ENCODE results near the gene ZNF592. TPM values are rescaled to one million over a fixed set of nuclear protein-coding genes. Genes with fewer than 3 reads are reported as not detected.

Gene ZNF592
- total and polyA plus RNA-seq, 2 of the 13 experiments (the other 11 are each of a cell fraction or from before 2014, with no cell fraction given), result 8.2 to 9.8 TPM

- TF ChIP-seq ZNF407 (CRISPR knock-in tag; IDR thresholded peaks at IDR 0.05; ENCODE audit: not compliant biosample characterization) (peak; percentile 48), POGZ (CRISPR knock-in tag; IDR thresholded peaks at IDR 0.05) (no peak), GZF1 (CRISPR knock-in tag; IDR thresholded peaks at IDR 0.05) (peak; percentile 64; the same call in 1 of the 2 replicates), DMAP1 (CRISPR knock-in tag; IDR thresholded peaks at IDR 0.05) (0 out of 2 replicates have a peak, but pooled peaks have one; percentile 17), THAP9 (CRISPR knock-in tag; IDR thresholded peaks at IDR 0.05; ENCODE audit: borderline replicate concordance) (peak; percentile 46; the same call in 1 of the 2 replicates), HDAC2 (CRISPR knock-in tag; IDR thresholded peaks at IDR 0.05) (peak; percentile 22; the same call in 1 of the 2 replicates), SPEN (CRISPR knock-in tag; IDR thresholded peaks at IDR 0.05; ENCODE audit: low read depth) (peak; percentile 13; the same call in 1 of the 2 replicates), BCL3 (CRISPR knock-in tag; IDR thresholded peaks at IDR 0.05) (peak; percentile 22; the same call in 1 of the 2 replicates), MYPOP (CRISPR knock-in tag; IDR thresholded peaks at IDR 0.05) (peak; percentile 42; the same call in 1 of the 2 replicates), MTERF4 (CRISPR knock-in tag; IDR thresholded peaks at IDR 0.05) (0 out of 2 replicates have a peak, but pooled peaks have one; percentile 56)
Measured at GRCh38 chr15:84749111-84749991, 959 bp downstream of the ZNF592 start (continued).
